ENCODE data around the gene C16orf92.

The C16orf92 gene

GRCh38 chr16:30065102-30065942, 42.3 kb downstream of the C16orf92 start, which contains the start of gene ALDOA:
Gene ALDOA, plus strand, starts transcription at chr16:30065760. Its CDS starts 1,138 bp downstream, at chr16:30066898.
- Histone ChIP-seq H3K9ac (ENCODE audit: low read depth, low read length) (peak within 1 kb of the TSS; percentile 90), H3K9me3 (ENCODE audit: control insufficient read depth, insufficient read depth, low read length) (no peaks in the 10 kb centered on the region), H3K4me1 (ENCODE audit: control insufficient read depth, insufficient read depth, low read length) (peaks cover 14% of the 10 kb centered on the region), H3K27ac (ENCODE audit: low read depth, low read length) (peak within 1 kb of the TSS; percentile 97), H3K4me3 (ENCODE audit: low read depth, low read length) (peak within 1 kb of the TSS; percentile 95), H3K27me3 (ENCODE audit: control insufficient read depth, insufficient read depth, low read length) (no peaks in the 10 kb centered on the region), H3K36me3 (ENCODE audit: control insufficient read depth, insufficient read depth, low read length) (peaks cover 36% of the 10 kb centered on the region)

- H3K4me3 ChIP-seq (ENCODE audit: low read depth, low read length), result peak overlapping the region; percentile 95
- H3K9me3 ChIP-seq (ENCODE audit: control insufficient read depth, insufficient read depth, low read length), result no peaks in the 10 kb centered on the region
- peaks cover 14% of the 10 kb centered on the region for H3K4me1 ChIP-seq (ENCODE audit: control insufficient read depth, insufficient read depth, low read length)
- H3K36me3 ChIP-seq (ENCODE audit: control insufficient read depth, insufficient read depth, low read length), result peaks cover 44% of the 10 kb centered on the region
- H3K9ac ChIP-seq (ENCODE audit: low read depth, low read length), result peak overlapping the region; percentile 90
- H3K27ac ChIP-seq (ENCODE audit: low read depth, low read length), result peak overlapping the region; percentile 97
- no peaks in the 10 kb centered on the region for H3K27me3 ChIP-seq (ENCODE audit: control insufficient read depth, insufficient read depth, low read length)
These were observed 43.2 kb downstream of the C16orf92 start for GRCh38 chr16:30065943-30066760.

- H3K4me3 ChIP-seq (ENCODE audit: low read depth, low read length), result peak overlapping the region; percentile 95
- H3K27me3 ChIP-seq (ENCODE audit: control insufficient read depth, insufficient read depth, low read length), result no peaks in the 10 kb centered on the region
- H3K9ac ChIP-seq (ENCODE audit: low read depth, low read length), result peak overlapping the region; percentile 90
- peaks cover 14% of the 10 kb centered on the region for H3K4me1 ChIP-seq (ENCODE audit: control insufficient read depth, insufficient read depth, low read length)
- no peaks in the 10 kb centered on the region for H3K9me3 ChIP-seq (ENCODE audit: control insufficient read depth, insufficient read depth, low read length)
- H3K27ac ChIP-seq (ENCODE audit: low read depth, low read length), result peak overlapping the region; percentile 97
- H3K36me3 ChIP-seq (ENCODE audit: control insufficient read depth, insufficient read depth, low read length), result peaks cover 52% of the 10 kb centered on the region
These were observed 44.0 kb downstream of the C16orf92 start for GRCh38 chr16:30066761-30067583.

- H3K4me1 ChIP-seq (ENCODE audit: control insufficient read depth, insufficient read depth, low read length), result peaks cover 14% of the 10 kb centered on the region
- no peak overlapping the region for H3K9ac ChIP-seq (ENCODE audit: low read depth, low read length)
- peak overlapping the region; percentile 95 for H3K4me3 ChIP-seq (ENCODE audit: low read depth, low read length)
- H3K27ac ChIP-seq (ENCODE audit: low read depth, low read length), result no peak overlapping the region
- H3K27me3 ChIP-seq (ENCODE audit: control insufficient read depth, insufficient read depth, low read length), result no peaks in the 10 kb centered on the region
- H3K36me3 ChIP-seq (ENCODE audit: control insufficient read depth, insufficient read depth, low read length), result peaks cover 57% of the 10 kb centered on the region
- no peaks in the 10 kb centered on the region for H3K9me3 ChIP-seq (ENCODE audit: control insufficient read depth, insufficient read depth, low read length)
These were observed 44.6 kb downstream of the C16orf92 start for GRCh38 chr16:30067584-30067916.

DNA sequence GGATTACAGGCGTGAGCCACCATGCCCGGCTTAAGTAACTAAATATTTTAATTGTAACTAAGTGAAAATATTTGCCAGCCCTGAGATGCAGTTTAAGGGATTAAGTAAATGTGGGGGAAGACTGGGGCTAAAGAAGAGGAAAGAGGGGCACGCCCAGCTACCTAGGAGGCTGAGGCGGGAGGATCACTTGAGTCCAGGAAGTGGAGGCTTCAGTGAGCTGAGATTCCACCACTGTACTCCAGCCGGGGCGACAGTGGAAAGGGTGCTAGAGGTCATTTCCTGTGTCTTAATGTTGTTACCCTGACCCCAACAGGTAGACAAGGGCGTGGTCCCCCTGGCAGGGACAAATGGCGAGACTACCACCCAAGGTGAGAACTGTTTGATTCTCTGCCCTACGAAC, 45.3 kb downstream of the C16orf92 start:
- no peaks in the 10 kb centered on the region for H3K27me3 ChIP-seq (ENCODE audit: control insufficient read depth, insufficient read depth, low read length)
- H3K9ac ChIP-seq (ENCODE audit: low read depth, low read length), result no peak overlapping the region
- H3K36me3 ChIP-seq (ENCODE audit: control insufficient read depth, insufficient read depth, low read length), result peaks cover 57% of the 10 kb centered on the region
- H3K27ac ChIP-seq (ENCODE audit: low read depth, low read length), result no peak overlapping the region
- H3K4me3 ChIP-seq (ENCODE audit: low read depth, low read length), result no peak overlapping the region
- peaks cover 12% of the 10 kb centered on the region for H3K4me1 ChIP-seq (ENCODE audit: control insufficient read depth, insufficient read depth, low read length)
- H3K9me3 ChIP-seq (ENCODE audit: control insufficient read depth, insufficient read depth, low read length), result no peaks in the 10 kb centered on the region

DNA sequence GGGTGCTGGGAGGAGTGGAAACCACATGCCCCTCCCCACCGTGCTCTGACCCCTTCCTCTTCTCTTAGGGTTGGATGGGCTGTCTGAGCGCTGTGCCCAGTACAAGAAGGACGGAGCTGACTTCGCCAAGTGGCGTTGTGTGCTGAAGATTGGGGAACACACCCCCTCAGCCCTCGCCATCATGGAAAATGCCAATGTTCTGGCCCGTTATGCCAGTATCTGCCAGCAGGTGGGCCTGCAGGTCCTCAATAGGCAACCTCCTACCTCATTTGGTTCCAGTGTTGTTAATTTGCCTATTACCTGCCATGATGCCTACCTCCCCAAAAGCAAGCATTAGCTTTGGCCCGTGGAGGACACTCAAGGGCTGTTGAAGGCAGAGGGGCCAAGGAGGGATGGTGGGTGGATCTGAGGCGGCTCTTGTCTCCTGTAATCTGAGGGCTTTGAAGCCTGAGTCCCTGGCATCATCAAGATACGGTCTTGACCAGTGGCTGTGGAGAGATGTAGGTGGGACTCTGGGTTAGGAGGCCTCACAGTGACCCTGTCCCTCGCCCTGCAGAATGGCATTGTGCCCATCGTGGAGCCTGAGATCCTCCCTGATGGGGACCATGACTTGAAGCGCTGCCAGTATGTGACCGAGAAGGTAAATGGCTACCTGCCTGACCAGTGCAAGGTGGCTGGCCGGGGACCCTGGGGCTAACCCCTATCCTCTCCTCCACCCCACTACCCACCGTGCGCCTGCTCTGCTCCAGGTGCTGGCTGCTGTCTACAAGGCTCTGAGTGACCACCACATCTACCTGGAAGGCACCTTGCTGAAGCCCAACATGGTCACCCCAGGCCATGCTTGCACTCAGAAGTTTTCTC, 46.0 kb downstream of the C16orf92 start:
- no peak overlapping the region for H3K4me3 ChIP-seq (ENCODE audit: low read depth, low read length)
- H3K27ac ChIP-seq (ENCODE audit: low read depth, low read length), result peak overlapping the region; percentile 7
- H3K4me1 ChIP-seq (ENCODE audit: control insufficient read depth, insufficient read depth, low read length), result peaks cover 6% of the 10 kb centered on the region
- H3K36me3 ChIP-seq (ENCODE audit: control insufficient read depth, insufficient read depth, low read length), result peaks cover 57% of the 10 kb centered on the region
- no peaks in the 10 kb centered on the region for H3K9me3 ChIP-seq (ENCODE audit: control insufficient read depth, insufficient read depth, low read length)
- no peak overlapping the region for H3K9ac ChIP-seq (ENCODE audit: low read depth, low read length)
- no peaks in the 10 kb centered on the region for H3K27me3 ChIP-seq (ENCODE audit: control insufficient read depth, insufficient read depth, low read length)

- H3K4me3 ChIP-seq (ENCODE audit: low read depth, low read length), result no peak overlapping the region
- peaks cover 6% of the 10 kb centered on the region for H3K4me1 ChIP-seq (ENCODE audit: control insufficient read depth, insufficient read depth, low read length)
- H3K36me3 ChIP-seq (ENCODE audit: control insufficient read depth, insufficient read depth, low read length), result peaks cover 57% of the 10 kb centered on the region
- no peak overlapping the region for H3K27ac ChIP-seq (ENCODE audit: low read depth, low read length)
- H3K27me3 ChIP-seq (ENCODE audit: control insufficient read depth, insufficient read depth, low read length), result no peaks in the 10 kb centered on the region
- no peaks in the 10 kb centered on the region for H3K9me3 ChIP-seq (ENCODE audit: control insufficient read depth, insufficient read depth, low read length)
- H3K9ac ChIP-seq (ENCODE audit: low read depth, low read length), result no peak overlapping the region
These were observed 46.8 kb downstream of the C16orf92 start for GRCh38 chr16:30069611-30070462.

DNA sequence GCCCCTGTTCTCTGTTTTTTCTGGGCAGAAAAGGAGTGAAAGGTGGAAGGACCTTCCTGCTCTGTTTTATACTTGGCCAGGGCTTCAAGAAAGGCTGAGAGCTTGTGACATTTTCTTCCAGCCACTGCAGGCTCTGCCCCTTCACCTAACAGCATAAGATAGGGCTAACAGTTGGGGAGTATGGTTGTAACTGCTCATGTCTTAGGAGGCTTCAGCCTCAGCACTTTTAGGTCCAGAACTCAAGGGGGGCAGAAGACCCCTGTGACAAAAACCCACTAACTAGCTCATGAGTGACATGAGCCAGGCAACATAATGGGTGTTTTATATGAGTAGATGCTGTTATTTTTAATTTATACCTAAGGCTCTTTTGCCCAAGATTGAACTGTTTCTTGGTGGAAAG, 47.5 kb downstream of the C16orf92 start:
- H3K4me3 ChIP-seq (ENCODE audit: low read depth, low read length), result no peak overlapping the region
- H3K9ac ChIP-seq (ENCODE audit: low read depth, low read length), result no peak overlapping the region
- H3K36me3 ChIP-seq (ENCODE audit: control insufficient read depth, insufficient read depth, low read length), result peaks cover 57% of the 10 kb centered on the region
- no peaks in the 10 kb centered on the region for H3K27me3 ChIP-seq (ENCODE audit: control insufficient read depth, insufficient read depth, low read length)
- H3K9me3 ChIP-seq (ENCODE audit: control insufficient read depth, insufficient read depth, low read length), result no peaks in the 10 kb centered on the region
- no peak overlapping the region for H3K27ac ChIP-seq (ENCODE audit: low read depth, low read length)
- H3K4me1 ChIP-seq (ENCODE audit: control insufficient read depth, insufficient read depth, low read length), result peaks cover 6% of the 10 kb centered on the region

All from HUES48 (cell line).